ENCODE measurements around the gene XRCC5. TPM values are rescaled to one million over a fixed set of nuclear protein-coding genes. Genes with fewer than 3 reads are reported as not detected.
"Not testable (repeated sequence)": the region's sequence is repeated elsewhere in the genome, so short reads cannot be mapped to it uniquely, and the experiment has no call there.

Gene XRCC5
- total and polyA plus RNA-seq, 10 of the 15 experiments (the other 5 are each of a cell fraction or from before 2014, with no cell fraction given) = 259 to 815 (median 530) TPM

DNA sequence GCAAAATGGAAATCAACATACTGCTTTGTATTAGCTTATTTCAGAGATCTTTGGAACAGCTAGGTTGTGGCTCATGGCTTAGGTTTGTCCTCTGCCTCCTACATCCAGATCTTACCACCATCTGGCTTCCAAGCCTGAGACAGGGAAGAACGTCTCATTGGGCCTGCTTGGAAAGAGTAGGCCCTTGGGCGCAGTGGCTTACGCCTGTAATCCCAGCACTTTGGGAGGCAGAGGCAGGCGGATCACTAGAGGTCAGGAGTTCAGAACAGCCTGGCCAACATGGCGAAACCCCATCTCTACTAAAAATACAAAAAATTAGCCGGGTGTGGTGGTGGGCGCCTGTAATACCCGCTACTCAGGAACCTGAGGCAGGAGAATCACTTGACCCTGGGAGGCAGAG, 99.5 kb downstream of the XRCC5 start:
- in situ Hi-C loops (cut with MboI) = not testable (repeated sequence)
- 97% methylated on average over 8 of the region's 8 CpGs for WGBS (ENCODE audit: insufficient coverage, insufficient replicate concordance, low lambda C conversion rate, missing lambda C conversion rate)

DNA sequence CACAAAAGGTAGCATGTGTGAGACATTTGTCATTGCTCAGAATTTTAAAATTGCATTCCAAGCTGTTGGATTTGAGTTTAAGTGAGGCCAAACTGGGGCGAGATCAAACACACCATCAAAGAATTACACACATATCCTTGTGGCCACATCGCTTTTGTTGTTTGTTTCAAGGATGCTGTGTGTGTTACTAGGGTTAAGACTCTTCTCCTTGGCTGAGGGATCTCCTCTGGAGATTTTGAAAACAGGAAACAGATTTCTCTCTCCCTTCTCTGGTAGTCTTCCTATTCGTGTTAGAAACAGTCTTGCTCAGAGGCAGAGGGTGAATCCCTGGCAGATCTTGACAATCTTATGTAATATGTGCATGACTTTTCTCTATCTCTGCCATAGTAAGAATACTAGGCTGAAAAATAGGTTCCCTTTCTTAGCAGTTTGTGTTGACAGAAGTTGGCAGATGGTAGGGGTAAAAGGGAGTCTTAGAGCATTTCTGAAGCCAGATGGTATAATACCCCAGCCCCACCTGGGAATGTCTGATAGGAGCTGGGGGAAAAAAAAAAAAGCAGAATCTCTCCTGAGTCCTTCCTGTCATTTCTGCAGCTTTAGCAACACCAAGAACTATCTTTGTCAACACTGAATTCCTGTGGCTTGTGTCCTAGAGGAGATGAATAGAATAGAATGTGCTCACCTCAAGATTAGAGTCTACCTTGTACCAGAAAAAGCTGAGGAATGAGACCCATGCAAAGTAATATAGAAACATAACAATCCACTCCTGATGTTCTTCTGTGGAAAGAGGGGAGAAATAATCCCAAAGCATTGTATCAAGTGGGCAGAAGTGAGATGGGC, 101.8 kb downstream of the XRCC5 start:
- H3K4me3 ChIP-seq = no peak overlapping the region
- no peak overlapping the region for H3K27ac ChIP-seq (ENCODE audit: control insufficient read depth, insufficient read depth)
- no peaks in the 10 kb centered on the region for H3K79me2 ChIP-seq (ENCODE audit: control insufficient read depth, insufficient read depth, low read length)
- in situ Hi-C loops (cut with MboI) = loop anchor here (10.0 kb wide), 2 partner anchors 194 to 454 kb away; no protein-coding TSS in a partner anchor
- no peak overlapping the region for H3K9ac ChIP-seq (ENCODE audit: control insufficient read depth, insufficient read depth, low read length)
- no peaks in the 10 kb centered on the region for H3K9me3 ChIP-seq (replicated peaks; ENCODE audit: control insufficient read depth, insufficient read depth, low read length)
- no peaks in the 10 kb centered on the region for H3K27me3 ChIP-seq (replicated peaks in 1 of 2; ENCODE audit: control insufficient read depth in 2 of 2, insufficient read depth in 2 of 2, low read length in 1 of 2)
- DNase-seq (ENCODE audit: low read depth, low spot score) = no peak
- FAIRE-seq = no peak
- H3K4me1 ChIP-seq (ENCODE audit: control insufficient read depth, insufficient read depth, low read length) = peaks cover 11% of the 10 kb centered on the region
- CTCF ChIA-PET = interaction anchor here (1.6 kb wide), 1 partner anchor 11 kb away, joined by 7 read pairs; no protein-coding TSS in a partner anchor
- RAD21 ChIA-PET (ENCODE audit: unreplicated experiment) = no interaction called here
- POLR2A ChIA-PET = interaction anchor here (0.6 to 0.9 kb wide), 3 partner anchors 11 to 76 kb away, joined by 4 to 5 read pairs (median 4); no protein-coding TSS in a partner anchor
- TF ChIP-seq MTA2 (IDR thresholded peaks at IDR 0.05; ENCODE audit: low read depth) (no peak), PAX5 (IDR thresholded peaks at IDR 0.05; ENCODE audit: borderline replicate concordance, low read depth, low read length) (no peak), ZSCAN29 (IDR thresholded peaks at IDR 0.05) (no peak), EED (IDR thresholded peaks at IDR 0.05; ENCODE audit: low read depth) (no peak), CBX5 (IDR thresholded peaks at IDR 0.05; ENCODE audit: low read depth) (no peak)
- TF ChIP-seq, protein P1, sequence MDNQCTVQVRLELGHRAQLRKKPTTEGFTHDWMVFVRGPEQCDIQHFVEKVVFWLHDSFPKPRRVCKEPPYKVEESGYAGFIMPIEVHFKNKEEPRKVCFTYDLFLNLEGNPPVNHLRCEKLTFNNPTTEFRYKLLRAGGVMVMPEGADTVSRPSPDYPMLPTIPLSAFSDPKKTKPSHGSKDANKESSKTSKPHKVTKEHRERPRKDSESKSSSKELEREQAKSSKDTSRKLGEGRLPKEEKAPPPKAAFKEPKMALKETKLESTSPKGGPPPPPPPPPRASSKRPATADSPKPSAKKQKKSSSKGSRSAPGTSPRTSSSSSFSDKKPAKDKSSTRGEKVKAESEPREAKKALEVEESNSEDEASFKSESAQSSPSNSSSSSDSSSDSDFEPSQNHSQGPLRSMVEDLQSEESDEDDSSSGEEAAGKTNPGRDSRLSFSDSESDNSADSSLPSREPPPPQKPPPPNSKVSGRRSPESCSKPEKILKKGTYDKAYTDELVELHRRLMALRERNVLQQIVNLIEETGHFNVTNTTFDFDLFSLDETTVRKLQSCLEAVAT (IDR thresholded peaks at IDR 0.05) = no peak
- no peak overlapping the region for H2AFZ ChIP-seq (ENCODE audit: control insufficient read depth, low read depth, low read length)
- no peak overlapping the region for H3K4me2 ChIP-seq (ENCODE audit: control insufficient read depth, insufficient read depth)
- no peaks in the 10 kb centered on the region for H4K20me1 ChIP-seq (ENCODE audit: control insufficient read depth, insufficient read depth)
- no peak for ATAC-seq
- peaks cover 9 to 34% of the 10 kb centered on the region in 2 experiments for H3K36me3 ChIP-seq (ENCODE audit: control insufficient read depth in 2 of 2, insufficient read depth in 2 of 2, low read length in 1 of 2)
- intact Hi-C loops (cut with micrococcal nuclease; ENCODE audit: unreplicated experiment) = no loop called here
- SMC1A ChIA-PET (ENCODE audit: uncharacterized antibody, unreplicated experiment) = interaction anchor here (1.3 to 1.5 kb wide), 2 partner anchors 11 to 39 kb away, joined by 3 read pairs; no protein-coding TSS in a partner anchor
- WGBS (ENCODE audit: insufficient coverage, insufficient replicate concordance, low lambda C conversion rate, missing lambda C conversion rate) = 86% methylated on average over 3 of the region's 3 CpGs
- BruUV-seq (replicated peaks) = no TSS peak

More for the DNA sequence above, 99.5 kb downstream of the XRCC5 start:
- H3K27me3 ChIP-seq (replicated peaks in 1 of 2; ENCODE audit: control insufficient read depth in 2 of 2, insufficient read depth in 2 of 2, low read length in 1 of 2); ATAC-seq; H3K4me2 ChIP-seq (ENCODE audit: control insufficient read depth, insufficient read depth); H3K9me3 ChIP-seq (replicated peaks; ENCODE audit: control insufficient read depth, insufficient read depth, low read length); BruUV-seq (replicated peaks); H4K20me1 ChIP-seq (ENCODE audit: control insufficient read depth, insufficient read depth); H3K27ac ChIP-seq (ENCODE audit: control insufficient read depth, insufficient read depth); H3K4me3 ChIP-seq; FAIRE-seq; CTCF ChIA-PET; DNase-seq (ENCODE audit: low read depth, low spot score); H3K9ac ChIP-seq (ENCODE audit: control insufficient read depth, insufficient read depth, low read length); RAD21 ChIA-PET (ENCODE audit: unreplicated experiment); H2AFZ ChIP-seq (ENCODE audit: control insufficient read depth, low read depth, low read length); H3K79me2 ChIP-seq (ENCODE audit: control insufficient read depth, insufficient read depth, low read length): not testable (repeated sequence)
- SMC1A ChIA-PET (ENCODE audit: uncharacterized antibody, unreplicated experiment) = interaction anchor here (0.7 to 1.3 kb wide), 3 partner anchors 9 to 194 kb away, joined by 3 to 4 read pairs (median 4); no protein-coding TSS in a partner anchor
- POLR2A ChIA-PET = interaction anchor here (0.7 to 1.0 kb wide), 2 partner anchors 13 to 142 kb away, joined by 3 read pairs; no protein-coding TSS in a partner anchor
- intact Hi-C loops (cut with micrococcal nuclease; ENCODE audit: unreplicated experiment) = loop anchor here (10.0 kb wide), 2 partner anchors 174 to 206 kb away; partner anchors contain the start of gene SMARCAL1
- Histone ChIP-seq H3K4me1 (ENCODE audit: control insufficient read depth, insufficient read depth, low read length) (peaks cover 26% of the 10 kb centered on the region), H3K36me3 (ENCODE audit: control insufficient read depth in 2 of 2, insufficient read depth in 2 of 2, low read length in 1 of 2) (peaks cover 17 to 44% of the 10 kb centered on the region in 2 experiments)
- TF ChIP-seq POLR2A (IDR thresholded peaks at IDR 0.05; ENCODE audit: low read depth, low read length) = peak; percentile 28; the same call in 1 of the 2 replicates

Data from GM12878 (cell line).